Measurements from ENCODE around the gene ORC4. TPM values are rescaled to one million over a fixed set of nuclear protein-coding genes. Genes with fewer than 3 reads are reported as not detected.

ORC4 gene
- 16.4 and 71.4 TPM in 2 replicates for total RNA-seq (ENCODE audit: low replicate concordance)

- TF ChIP-seq, protein P1, sequence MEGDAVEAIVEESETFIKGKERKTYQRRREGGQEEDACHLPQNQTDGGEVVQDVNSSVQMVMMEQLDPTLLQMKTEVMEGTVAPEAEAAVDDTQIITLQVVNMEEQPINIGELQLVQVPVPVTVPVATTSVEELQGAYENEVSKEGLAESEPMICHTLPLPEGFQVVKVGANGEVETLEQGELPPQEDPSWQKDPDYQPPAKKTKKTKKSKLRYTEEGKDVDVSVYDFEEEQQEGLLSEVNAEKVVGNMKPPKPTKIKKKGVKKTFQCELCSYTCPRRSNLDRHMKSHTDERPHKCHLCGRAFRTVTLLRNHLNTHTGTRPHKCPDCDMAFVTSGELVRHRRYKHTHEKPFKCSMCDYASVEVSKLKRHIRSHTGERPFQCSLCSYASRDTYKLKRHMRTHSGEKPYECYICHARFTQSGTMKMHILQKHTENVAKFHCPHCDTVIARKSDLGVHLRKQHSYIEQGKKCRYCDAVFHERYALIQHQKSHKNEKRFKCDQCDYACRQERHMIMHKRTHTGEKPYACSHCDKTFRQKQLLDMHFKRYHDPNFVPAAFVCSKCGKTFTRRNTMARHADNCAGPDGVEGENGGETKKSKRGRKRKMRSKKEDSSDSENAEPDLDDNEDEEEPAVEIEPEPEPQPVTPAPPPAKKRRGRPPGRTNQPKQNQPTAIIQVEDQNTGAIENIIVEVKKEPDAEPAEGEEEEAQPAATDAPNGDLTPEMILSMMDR (IDR thresholded peaks at IDR 0.05; ENCODE audit: insufficient read depth, low read length), result peak; percentile 53
- H3K4me3 ChIP-seq (ENCODE audit: low read depth, low read length), result peak within 1 kb of the TSS; percentile 89
- DNase-seq (ENCODE audit: low read depth), result peak; percentile 99
Measured at GRCh38 chr2:148020111-148021058, at the start of gene ORC4. Gene ORC4, minus strand, starts transcription at chr2:148020737. Its CDS starts 44,779 bp downstream, at chr2:147975958.

- TF ChIP-seq, protein P1 (IDR thresholded peaks at IDR 0.05; ENCODE audit: insufficient read depth, low read length), result no peak
- DNase-seq (ENCODE audit: low read depth), result no peak
- no peak overlapping the region for H3K4me3 ChIP-seq (ENCODE audit: low read depth, low read length)
Measured at GRCh38 chr2:148067801-148068200, 47.3 kb upstream of the ORC4 start.

DNA sequence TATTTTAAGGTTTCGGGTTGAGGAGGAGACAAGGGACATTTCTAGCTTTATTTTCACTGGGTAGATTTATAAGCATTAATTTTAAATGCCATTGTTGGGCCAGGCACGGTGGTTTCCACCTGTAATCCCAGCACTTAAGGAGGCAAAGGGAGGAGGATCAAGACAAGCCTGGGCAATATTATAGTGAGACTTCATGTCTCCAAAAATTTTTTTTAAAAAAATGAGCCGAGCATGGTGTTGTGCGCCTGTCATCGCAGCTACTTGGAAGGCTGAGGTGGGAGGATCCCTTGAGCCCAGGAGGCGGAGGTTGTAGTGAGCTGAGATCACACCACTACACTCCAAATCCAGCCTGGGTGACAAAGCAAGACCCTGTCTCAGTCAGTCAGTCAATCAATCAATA is 45.4 kb upstream of the ORC4 start:
- H3K4me3 ChIP-seq (ENCODE audit: low read depth, low read length), result no peak overlapping the region
- TF ChIP-seq, protein P1 (IDR thresholded peaks at IDR 0.05; ENCODE audit: insufficient read depth, low read length), result no peak
- no peak for DNase-seq (ENCODE audit: low read depth)

GRCh38 chr2:148063633-148064032 is 43.1 kb upstream of the ORC4 start:
- TF ChIP-seq, protein P1 (IDR thresholded peaks at IDR 0.05; ENCODE audit: insufficient read depth, low read length), result no peak
- DNase-seq (ENCODE audit: low read depth), result no peak
- no peak overlapping the region for H3K4me3 ChIP-seq (ENCODE audit: low read depth, low read length)

- DNase-seq (ENCODE audit: low read depth), result peak; percentile 3
- no peak overlapping the region for H3K4me3 ChIP-seq (ENCODE audit: low read depth, low read length)
- TF ChIP-seq, protein P1 (IDR thresholded peaks at IDR 0.05; ENCODE audit: insufficient read depth, low read length), result no peak
Measured at GRCh38 chr2:148058641-148059040, 38.1 kb upstream of the ORC4 start.

- DNase-seq (ENCODE audit: low read depth), result no peak
- H3K4me3 ChIP-seq (ENCODE audit: low read depth, low read length), result no peak overlapping the region
- TF ChIP-seq, protein P1 (IDR thresholded peaks at IDR 0.05; ENCODE audit: insufficient read depth, low read length), result no peak
Measured at GRCh38 chr2:148052687-148053086, 32.1 kb upstream of the ORC4 start.

All from fibroblast of the aortic adventitia (primary cell).